AG04450 (cell line): Measurements from ENCODE around the gene PHF24. TPM values are rescaled to one million over a fixed set of nuclear protein-coding genes. Genes with fewer than 3 reads are reported as not detected.

Source experiments
- CTCF ChIA-PET: fragments of 300-600, 350-600 bp; formaldehyde crosslinking; extraction: SDS; loops from one replicate; lab custom pipeline; 2022; ENCODE audit warnings: antibody characterized with exemption, inconsistent platforms; lab: Charles Lee
- POLR2A ChIA-PET: fragments of 350-600 bp; formaldehyde crosslinking; extraction: SDS; loops from one replicate; lab custom pipeline; 2021; ENCODE audit warnings: antibody characterized with exemption, inconsistent platforms; lab: Yijun Ruan, JAX
- DNase-seq: peaks from one replicate; pipeline ENCODE4 v3.0.0-alpha.2; 2011; ENCODE audit warnings: low read depth, low spot score
- H3K27ac ChIP-seq: one replicate; pipeline ENCODE4 v1.5.1; 2012; ENCODE audit warnings: low read depth, low read length, control low read depth
- H3K27me3 ChIP-seq: one replicate; pipeline ENCODE4 v1.6.0; 2012; ENCODE audit warnings: low read length; ENCODE audit not compliant: control insufficient read depth, insufficient read depth
- H3K4me3 ChIP-seq: 2 replicates; pipeline ENCODE4 v1.5.1; 2011; ENCODE audit warnings: mild to moderate bottlenecking, low read depth, low read length, control low read depth
- H3K9me3 ChIP-seq: 2 replicates; pipeline ENCODE4 v1.5.1; 2012; ENCODE audit warnings: low read length; ENCODE audit not compliant: control insufficient read depth, insufficient read depth
- CTCF ChIP-seq: IDR thresholded peaks from 2 replicates; pipeline ENCODE4 v1.5.1; 2011; ENCODE audit warnings: low read depth, low read length, control low read depth, inconsistent platforms
- polyA plus RNA-seq: library from polyadenylated mRNA; depleted of rRNA; stranded (reverse); fragments of >200 nt; gene quantifications from 2 replicates; pipeline ENCODE4 v1.2.3, GENCODE V29; 2011

Gene PHF24
- polyA plus RNA-seq, 1 experiment = not detected

DNA sequence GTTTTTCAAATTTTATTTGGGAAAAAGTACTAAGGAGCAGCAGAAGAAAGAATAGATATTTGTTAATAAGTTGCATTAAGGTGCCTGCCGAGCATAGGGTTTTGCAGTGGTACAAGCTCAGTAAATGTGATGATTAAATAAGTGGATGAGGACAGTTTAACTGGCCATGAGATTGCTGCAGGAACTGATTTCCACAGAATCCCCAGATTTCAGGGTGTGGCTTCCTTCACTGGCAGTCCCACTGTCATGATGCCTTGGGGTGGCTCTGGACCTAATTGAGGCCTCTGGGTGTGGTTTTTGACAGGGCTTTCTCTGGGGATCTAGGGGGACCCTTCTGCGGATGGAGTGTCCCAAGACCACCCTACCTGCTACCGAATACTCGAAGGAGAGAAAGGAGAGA, 1.4 kb downstream of the PHF24 start:
- Histone ChIP-seq H3K4me3 (no peak overlapping the region), H3K9me3 (no peaks in the 10 kb centered on the region; the same call in 1 of the 2 replicates), H3K27me3 (peaks cover 68% of the 10 kb centered on the region), H3K27ac (no peak overlapping the region)
- ChIA-PET CTCF (interaction anchor here (1.2 to 2.6 kb wide), 2 partner anchors 60 to 257 kb away, joined by 3 to 8 read pairs; no protein-coding TSS in a partner anchor), POLR2A (no interaction called here)
- DNase-seq = no peak
- no peak for TF ChIP-seq CTCF

GRCh38 chr9:34961574-34962490, 3.7 kb downstream of the PHF24 start:
- DNase-seq = peak; percentile 32
- Histone ChIP-seq H3K27ac (no peak overlapping the region), H3K9me3 (no peaks in the 10 kb centered on the region; the same call in 1 of the 2 replicates), H3K4me3 (no peak overlapping the region), H3K27me3 (peaks cover 74% of the 10 kb centered on the region)
- POLR2A ChIA-PET = interaction anchor here (0.9 to 1.0 kb wide), 2 partner anchors 10 to 28 kb away, joined by 3 read pairs; partner anchors contain the start of gene DNAJB5
- TF ChIP-seq CTCF = no peak
- CTCF ChIA-PET = interaction anchor here (0.6 to 1.5 kb wide), 2 partner anchors 28 to 62 kb away, joined by 3 to 4 read pairs; partner anchors contain the start of gene DNAJB5

DNA sequence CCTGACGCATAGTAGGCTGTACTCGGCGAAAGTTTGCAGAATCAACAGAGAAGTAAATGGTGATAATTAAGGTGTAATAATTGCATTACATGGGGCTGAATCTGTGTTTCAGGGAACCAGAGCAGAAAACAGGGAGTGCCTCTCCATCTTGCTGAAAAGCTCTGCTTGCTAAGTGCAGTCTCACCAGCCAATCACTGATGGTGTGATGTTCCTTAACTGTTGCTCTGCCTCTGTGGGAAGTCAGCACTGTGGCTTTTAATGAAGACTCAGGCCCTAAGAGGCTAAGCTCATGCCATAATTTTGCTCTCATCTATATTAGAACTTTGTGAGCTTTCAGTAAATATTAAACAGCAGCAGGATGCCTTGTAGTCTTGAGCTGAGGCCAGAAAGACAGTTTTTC, 4.5 kb downstream of the PHF24 start:
- H3K4me3 ChIP-seq = no peak overlapping the region
- no peaks in the 10 kb centered on the region; the same call in 1 of the 2 replicates for H3K9me3 ChIP-seq
- peaks cover 71% of the 10 kb centered on the region for H3K27me3 ChIP-seq
- H3K27ac ChIP-seq = no peak overlapping the region
- ChIA-PET CTCF (interaction anchor here (1.5 kb wide), 1 partner anchor 63 kb away, joined by 4 read pairs; no protein-coding TSS in a partner anchor), POLR2A (no interaction called here)
- no peak for TF ChIP-seq CTCF
- DNase-seq = no peak

GRCh38 chr9:34963552-34963951, 5.5 kb downstream of the PHF24 start:
- ChIA-PET CTCF (no interaction called here), POLR2A (no interaction called here)
- H3K9me3 ChIP-seq = no peaks in the 10 kb centered on the region
- no peak for TF ChIP-seq CTCF
- H3K27ac ChIP-seq = no peak overlapping the region
- H3K4me3 ChIP-seq = no peak overlapping the region
- DNase-seq = no peak
- H3K27me3 ChIP-seq = peaks cover 72% of the 10 kb centered on the region

DNA sequence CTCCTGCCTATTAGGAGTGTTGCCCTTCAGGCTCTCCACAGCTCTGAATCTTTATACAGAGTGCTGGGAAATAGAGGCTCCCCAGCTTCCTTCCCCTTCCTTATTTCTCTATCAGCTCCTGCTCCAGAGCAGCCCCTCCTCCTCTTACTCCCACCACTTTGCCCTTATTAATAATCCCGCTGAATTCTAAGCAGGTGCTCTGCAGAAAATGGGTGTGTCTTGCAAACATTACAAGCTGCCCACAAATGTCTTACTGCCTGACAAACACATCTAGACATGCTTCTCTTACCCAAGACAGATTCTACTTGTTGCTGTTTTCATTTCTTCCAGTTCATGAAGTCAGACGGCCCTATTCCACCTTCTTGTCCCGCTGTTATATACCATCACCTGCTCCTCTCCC, 6.4 kb downstream of the PHF24 start:
- no peak overlapping the region for H3K27ac ChIP-seq
- POLR2A ChIA-PET = no interaction called here
- no peak for DNase-seq
- H3K9me3 ChIP-seq = no peaks in the 10 kb centered on the region
- CTCF ChIA-PET = no interaction called here
- no peak overlapping the region for H3K4me3 ChIP-seq
- peaks cover 63% of the 10 kb centered on the region for H3K27me3 ChIP-seq
- no peak for TF ChIP-seq CTCF
